ENCODE results near the gene NOXA1. TPM values are rescaled to one million over a fixed set of nuclear protein-coding genes. Genes with fewer than 3 reads are reported as not detected.
A peak's percentile ranks its signal among the peaks of the same experiment; 100 is the strongest.

NOXA1 gene
- total RNA-seq, 4 donors from 2014 or later = 6.3 to 11.4 (median 10.1) TPM

GRCh38 chr9:137444106-137444790, 21.1 kb downstream of the NOXA1 start:
- H3K36me3 ChIP-seq = peaks cover 0 to 17% (median 2%) of the 10 kb centered on the region in 3 donors
- DNase-seq (ENCODE audit: low spot score in 2 of 2) = no peak
- H3K4me1 ChIP-seq = peaks cover 0 to 34% (median 10%) of the 10 kb centered on the region in 4 donors
- WGBS, 2 donors = 81 to 87% methylated on average over 14 of the region's 14 CpGs
- H3K27me3 ChIP-seq = peaks cover 0 to 35% of the 10 kb centered on the region in 2 donors
- TF ChIP-seq EP300 (IDR thresholded peaks at IDR 0.05) = no peak
- no peak for TF ChIP-seq POLR2A (IDR thresholded peaks at IDR 0.05)
- TF ChIP-seq CTCF (IDR thresholded peaks at IDR 0.05) = no peak
- no peak overlapping the region for H3K27ac ChIP-seq
- H3K4me3 ChIP-seq = no peak overlapping the region
- peaks cover 0 to 4% (median 0%) of the 10 kb centered on the region in 4 donors for H3K9me3 ChIP-seq

- TF ChIP-seq POLR2A (IDR thresholded peaks at IDR 0.05) (no peak), EP300 (IDR thresholded peaks at IDR 0.05) (no peak), CTCF (IDR thresholded peaks at IDR 0.05) (peak; percentile 75 to 85 (median 78))
- 27 to 29% methylated on average over 13 to 14 of the region's 14 CpGs for WGBS, 2 donors
- H3K36me3 ChIP-seq = peaks cover 0 to 27% (median 2%) of the 10 kb centered on the region in 3 donors
- H3K9me3 ChIP-seq = peaks cover 0 to 4% (median 0%) of the 10 kb centered on the region in 4 donors
- peaks cover 0 to 31% of the 10 kb centered on the region in 2 donors for H3K27me3 ChIP-seq
- DNase-seq (ENCODE audit: low spot score in 2 of 2) = peak; percentile 79 to 94
- H3K4me1 ChIP-seq = peaks cover 0 to 34% (median 10%) of the 10 kb centered on the region in 4 donors
- no peak overlapping the region for H3K27ac ChIP-seq
- no peak overlapping the region for H3K4me3 ChIP-seq
Measured at GRCh38 chr9:137445275-137445807, 22.1 kb downstream of the NOXA1 start.

GRCh38 chr9:137445930-137446431, 22.8 kb downstream of the NOXA1 start:
- no peak for DNase-seq (ENCODE audit: low spot score in 2 of 2)
- 57 to 61% methylated on average over 12 to 19 of the region's 19 CpGs for WGBS, 2 donors
- Histone ChIP-seq H3K27ac (no peak overlapping the region), H3K36me3 (peaks cover 0 to 27% (median 2%) of the 10 kb centered on the region in 3 donors), H3K4me1 (peaks cover 0 to 34% (median 10%) of the 10 kb centered on the region in 4 donors), H3K4me3 (no peak overlapping the region), H3K9me3 (peaks cover 0 to 4% (median 0%) of the 10 kb centered on the region in 4 donors), H3K27me3 (peaks cover 0 to 31% of the 10 kb centered on the region in 2 donors)
- TF ChIP-seq POLR2A (IDR thresholded peaks at IDR 0.05) (no peak), EP300 (IDR thresholded peaks at IDR 0.05) (peak in 1 of 2 donors; percentile 17), CTCF (IDR thresholded peaks at IDR 0.05) (no peak)

GRCh38 chr9:137446851-137447471, 23.8 kb downstream of the NOXA1 start:
- peaks cover 0 to 27% (median 2%) of the 10 kb centered on the region in 3 donors for H3K36me3 ChIP-seq
- peaks cover 0 to 21% of the 10 kb centered on the region in 2 donors for H3K27me3 ChIP-seq
- DNase-seq (ENCODE audit: low spot score in 2 of 2) = no peak
- WGBS, 2 donors = 65 to 67% methylated on average over 19 to 20 of the region's 21 CpGs
- H3K27ac ChIP-seq = no peak overlapping the region
- TF ChIP-seq EP300 (IDR thresholded peaks at IDR 0.05) (no peak), POLR2A (IDR thresholded peaks at IDR 0.05) (no peak), CTCF (IDR thresholded peaks at IDR 0.05) (no peak)
- peaks cover 0 to 4% (median 0%) of the 10 kb centered on the region in 4 donors for H3K9me3 ChIP-seq
- peaks cover 0 to 25% (median 4%) of the 10 kb centered on the region in 4 donors for H3K4me1 ChIP-seq
- H3K4me3 ChIP-seq = no peak overlapping the region
